Measurements from ENCODE around the gene GATD1.

The GATD1 gene

GRCh38 chr11:765802-766091 is 11.5 kb downstream of the GATD1 start:
- H3K4me3 ChIP-seq (replicated peaks; ENCODE audit: low read depth, low read length), result no peak overlapping the region
- TF ChIP-seq, protein P1, sequence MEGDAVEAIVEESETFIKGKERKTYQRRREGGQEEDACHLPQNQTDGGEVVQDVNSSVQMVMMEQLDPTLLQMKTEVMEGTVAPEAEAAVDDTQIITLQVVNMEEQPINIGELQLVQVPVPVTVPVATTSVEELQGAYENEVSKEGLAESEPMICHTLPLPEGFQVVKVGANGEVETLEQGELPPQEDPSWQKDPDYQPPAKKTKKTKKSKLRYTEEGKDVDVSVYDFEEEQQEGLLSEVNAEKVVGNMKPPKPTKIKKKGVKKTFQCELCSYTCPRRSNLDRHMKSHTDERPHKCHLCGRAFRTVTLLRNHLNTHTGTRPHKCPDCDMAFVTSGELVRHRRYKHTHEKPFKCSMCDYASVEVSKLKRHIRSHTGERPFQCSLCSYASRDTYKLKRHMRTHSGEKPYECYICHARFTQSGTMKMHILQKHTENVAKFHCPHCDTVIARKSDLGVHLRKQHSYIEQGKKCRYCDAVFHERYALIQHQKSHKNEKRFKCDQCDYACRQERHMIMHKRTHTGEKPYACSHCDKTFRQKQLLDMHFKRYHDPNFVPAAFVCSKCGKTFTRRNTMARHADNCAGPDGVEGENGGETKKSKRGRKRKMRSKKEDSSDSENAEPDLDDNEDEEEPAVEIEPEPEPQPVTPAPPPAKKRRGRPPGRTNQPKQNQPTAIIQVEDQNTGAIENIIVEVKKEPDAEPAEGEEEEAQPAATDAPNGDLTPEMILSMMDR (IDR thresholded peaks at IDR 0.05; ENCODE audit: low read depth, low read length, missing control alignments), result no peak
- DNase-seq (ENCODE audit: extremely low read depth, low read depth), result no peak

DNA sequence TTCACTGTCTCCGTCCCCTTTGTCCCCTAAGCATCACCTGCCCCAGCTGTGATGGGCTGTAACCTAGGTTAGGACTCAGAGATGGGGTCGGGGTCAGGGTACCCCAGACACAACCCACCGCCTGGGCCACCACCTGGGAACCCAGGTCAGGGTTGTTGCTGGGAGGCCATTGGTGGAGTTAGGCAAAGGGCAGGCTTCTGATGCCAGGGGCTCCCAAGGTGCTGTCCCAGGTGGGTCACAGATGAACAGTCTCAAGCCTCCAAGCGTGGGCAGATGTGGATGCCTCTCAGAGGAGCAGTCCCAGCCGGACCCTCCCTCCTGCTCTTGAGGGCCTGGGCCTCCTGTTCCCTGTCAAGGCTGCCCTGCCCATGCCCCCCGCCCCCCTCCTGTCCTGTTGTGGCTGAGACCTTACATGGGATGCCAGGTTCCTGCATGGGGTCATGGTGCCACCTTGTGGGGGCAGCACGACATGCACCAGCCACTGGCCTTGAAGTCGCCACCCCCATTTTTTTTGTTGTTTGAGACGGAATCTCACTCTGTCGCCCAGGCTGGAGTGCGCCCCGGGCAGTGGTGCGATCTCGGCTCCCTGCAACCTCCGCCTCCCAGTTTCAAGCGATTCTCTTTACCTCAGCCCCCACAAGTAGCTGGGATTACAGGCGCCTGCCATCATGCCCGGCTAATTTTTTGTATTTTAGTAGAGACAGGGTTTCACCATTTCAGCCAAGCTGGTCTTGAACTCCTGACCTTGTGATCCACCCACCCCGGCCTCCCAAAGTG is 12.1 kb downstream of the GATD1 start:
- no peak overlapping the region for H3K4me3 ChIP-seq (replicated peaks; ENCODE audit: low read depth, low read length)
- no peak for DNase-seq (ENCODE audit: extremely low read depth, low read depth)
- TF ChIP-seq, protein P1 (IDR thresholded peaks at IDR 0.05; ENCODE audit: low read depth, low read length, missing control alignments), result peak; percentile 57

- no peak for DNase-seq (ENCODE audit: extremely low read depth, low read depth)
- TF ChIP-seq, protein P1 (IDR thresholded peaks at IDR 0.05; ENCODE audit: low read depth, low read length, missing control alignments), result no peak
- no peak overlapping the region for H3K4me3 ChIP-seq (replicated peaks; ENCODE audit: low read depth, low read length)
Measured at GRCh38 chr11:764322-765024, 12.8 kb downstream of the GATD1 start.

DNA sequence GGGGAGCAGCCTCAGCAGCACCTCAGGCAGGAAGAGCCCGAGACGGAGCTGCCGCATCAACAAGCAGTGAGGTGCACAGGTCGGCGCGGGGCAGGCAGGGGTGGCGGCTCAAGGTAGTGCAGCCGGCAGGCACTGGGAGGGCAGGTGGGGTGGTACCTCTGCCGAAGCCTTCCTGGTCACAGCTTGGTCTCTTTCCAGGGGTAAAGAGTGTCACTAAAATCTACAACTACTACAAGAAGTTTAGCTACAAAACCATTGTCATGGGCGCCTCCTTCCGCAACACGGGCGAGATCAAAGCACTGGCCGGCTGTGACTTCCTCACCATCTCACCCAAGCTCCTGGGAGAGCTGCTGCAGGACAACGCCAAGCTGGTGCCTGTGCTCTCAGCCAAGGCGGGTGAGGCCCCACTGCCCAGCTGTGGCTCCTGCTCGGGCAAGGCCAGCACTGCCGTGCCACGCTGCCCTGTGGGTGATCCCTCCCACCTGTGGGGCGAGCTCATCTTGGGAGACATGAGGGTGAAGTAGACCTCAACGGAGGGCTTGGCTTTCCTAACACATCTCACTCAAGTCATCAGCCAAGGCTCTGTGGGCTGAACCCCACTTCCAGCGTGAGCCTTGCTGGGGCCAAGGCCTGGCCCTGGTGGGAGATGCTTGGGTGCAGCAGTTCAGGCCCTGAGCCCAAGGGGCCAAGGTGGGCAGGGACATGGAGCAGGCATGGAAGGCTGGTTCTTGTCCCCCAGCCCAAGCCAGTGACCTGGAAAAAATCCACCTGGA is 13.6 kb downstream of the GATD1 start:
- DNase-seq (ENCODE audit: extremely low read depth, low read depth), result no peak
- no peak overlapping the region for H3K4me3 ChIP-seq (replicated peaks; ENCODE audit: low read depth, low read length)
- TF ChIP-seq, protein P1 (IDR thresholded peaks at IDR 0.05; ENCODE audit: low read depth, low read length, missing control alignments), result no peak

- TF ChIP-seq, protein P1 (IDR thresholded peaks at IDR 0.05; ENCODE audit: low read depth, low read length, missing control alignments), result no peak
- DNase-seq (ENCODE audit: extremely low read depth, low read depth), result no peak
- no peak overlapping the region for H3K4me3 ChIP-seq (replicated peaks; ENCODE audit: low read depth, low read length)
Measured at GRCh38 chr11:763073-763463, 14.2 kb downstream of the GATD1 start.

GRCh38 chr11:762421-763072 is 14.7 kb downstream of the GATD1 start:
- DNase-seq (ENCODE audit: extremely low read depth, low read depth), result peak; percentile 72
- TF ChIP-seq, protein P1 (IDR thresholded peaks at IDR 0.05; ENCODE audit: low read depth, low read length, missing control alignments), result peak; percentile 31
- no peak overlapping the region for H3K4me3 ChIP-seq (replicated peaks; ENCODE audit: low read depth, low read length)
